ENCODE results near the gene PALM. TPM values are rescaled to one million over a fixed set of nuclear protein-coding genes. Genes with fewer than 3 reads are reported as not detected.

The PALM gene
- total RNA-seq, 2 experiments from 2014 or later: 1.2 TPM; not detected in 1

DNA sequence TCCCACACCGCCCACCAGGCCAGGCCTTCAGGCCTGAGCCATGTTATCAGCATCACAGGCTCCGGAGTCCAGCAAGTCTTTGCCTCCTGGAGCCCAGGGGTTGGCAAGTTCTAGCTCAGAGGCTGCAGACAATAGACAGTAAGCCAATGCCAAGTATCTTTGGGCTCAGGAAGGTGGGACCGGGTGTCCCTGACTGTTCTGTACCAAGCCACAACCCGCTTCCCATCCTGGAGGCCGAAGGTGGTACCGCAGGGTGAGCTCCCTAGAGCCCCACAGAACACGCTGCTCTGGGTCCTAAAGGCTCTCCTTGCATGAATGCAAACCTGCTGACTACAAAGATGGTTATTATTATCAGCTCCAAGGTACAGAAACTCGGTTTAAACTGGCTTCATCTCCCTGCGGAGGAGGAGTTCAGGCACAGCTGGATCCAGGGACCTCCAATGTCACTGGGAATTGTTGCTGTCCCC is 38.1 kb upstream of the PALM start:
- POLR2A ChIA-PET: interaction anchor here (0.7 kb wide), 1 partner anchor 9 kb away, joined by 3 read pairs; no protein-coding TSS in a partner anchor
- no peak overlapping the region for H3K27ac ChIP-seq (ENCODE audit: low read depth, low read length, poor library complexity, severe bottlenecking)
- no peak overlapping the region for H3K4me2 ChIP-seq (ENCODE audit: low read length)
- no peaks in the 10 kb centered on the region for H3K79me2 ChIP-seq (ENCODE audit: insufficient read depth, low read depth, low read length)
- CTCF ChIA-PET (ENCODE audit: unreplicated experiment): no interaction called here
- no peaks in the 10 kb centered on the region for H3K4me1 ChIP-seq (ENCODE audit: insufficient read depth, low read length, poor library complexity, severe bottlenecking)
- no peaks in the 10 kb centered on the region for H3K9me2 ChIP-seq (ENCODE audit: insufficient read depth, low read length)
- BruUV-seq (replicated peaks): no TSS peak
- H3K36me3 ChIP-seq (ENCODE audit: insufficient read depth, low read length): no peaks in the 10 kb centered on the region
- intact Hi-C loops (cut with micrococcal nuclease; ENCODE audit: unreplicated experiment): no loop called here
- no peaks in the 10 kb centered on the region for H4K20me1 ChIP-seq (ENCODE audit: insufficient read depth, low read length)
- no peak overlapping the region for H3K4me3 ChIP-seq (ENCODE audit: low read depth, low read length, poor library complexity, severe bottlenecking)
- H2AFZ ChIP-seq (ENCODE audit: low read length): no peak overlapping the region
- no peaks in the 10 kb centered on the region for H3K9me3 ChIP-seq (ENCODE audit: low read length)
- no peak for TF ChIP-seq EZH2phosphoT487 (IDR thresholded peaks at IDR 0.05; ENCODE audit: borderline replicate concordance, low read depth, low read length)
- DNase-seq (ENCODE audit: low spot score): no peak

- no TSS peak for BruUV-seq (replicated peaks)
- Histone ChIP-seq H3K9me2 (ENCODE audit: insufficient read depth, low read length) (no peaks in the 10 kb centered on the region), H3K27ac (ENCODE audit: low read depth, low read length, poor library complexity, severe bottlenecking) (no peak overlapping the region), H2AFZ (ENCODE audit: low read length) (no peak overlapping the region), H3K4me2 (ENCODE audit: low read length) (no peak overlapping the region), H4K20me1 (ENCODE audit: insufficient read depth, low read length) (no peaks in the 10 kb centered on the region; the same call in 1 of the 2 replicates), H3K4me3 (ENCODE audit: low read depth, low read length, poor library complexity, severe bottlenecking) (no peak overlapping the region), H3K36me3 (ENCODE audit: insufficient read depth, low read length) (no peaks in the 10 kb centered on the region), H3K9me3 (ENCODE audit: low read length) (no peaks in the 10 kb centered on the region), H3K79me2 (ENCODE audit: insufficient read depth, low read depth, low read length) (no peaks in the 10 kb centered on the region), H3K4me1 (ENCODE audit: insufficient read depth, low read length, poor library complexity, severe bottlenecking) (peaks cover 5% of the 10 kb centered on the region)
- TF ChIP-seq EZH2phosphoT487 (IDR thresholded peaks at IDR 0.05; ENCODE audit: borderline replicate concordance, low read depth, low read length) (no peak), CTCF (conservative IDR thresholded peaks at IDR 0.05; ENCODE audit: low read length) (no peak)
- intact Hi-C loops (cut with micrococcal nuclease; ENCODE audit: unreplicated experiment): no loop called here
- ChIA-PET CTCF (ENCODE audit: unreplicated experiment) (no interaction called here), POLR2A (no interaction called here)
- DNase-seq (ENCODE audit: low spot score): no peak
These were observed 34.2 kb upstream of the PALM start for GRCh38 chr19:674282-675151.

DNA sequence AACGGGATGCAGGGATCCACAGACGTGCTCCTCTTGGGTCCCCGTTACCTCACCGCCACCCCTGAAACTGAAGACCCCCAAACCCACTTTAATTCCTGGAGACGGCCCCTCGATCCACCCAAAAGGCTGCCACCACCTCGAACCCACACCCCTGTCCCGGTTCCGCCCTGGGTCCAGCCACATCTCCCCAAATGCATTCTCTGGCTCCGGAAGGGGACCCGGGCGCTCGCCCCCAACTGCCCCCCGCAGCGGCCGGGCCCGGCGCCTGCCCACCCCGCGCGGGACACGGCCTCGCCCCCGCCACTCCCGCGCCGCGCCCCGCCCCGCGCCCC is 32.8 kb upstream of the PALM start:
- no peaks in the 10 kb centered on the region for H3K9me2 ChIP-seq (ENCODE audit: insufficient read depth, low read length)
- H3K4me2 ChIP-seq (ENCODE audit: low read length): no peak overlapping the region
- no peaks in the 10 kb centered on the region for H3K36me3 ChIP-seq (ENCODE audit: insufficient read depth, low read length)
- no peaks in the 10 kb centered on the region for H3K79me2 ChIP-seq (ENCODE audit: insufficient read depth, low read depth, low read length)
- ChIA-PET POLR2A (no interaction called here), CTCF (ENCODE audit: unreplicated experiment) (no interaction called here)
- TF ChIP-seq CTCF (conservative IDR thresholded peaks at IDR 0.05; ENCODE audit: low read length): no peak
- no peak for TF ChIP-seq EZH2phosphoT487 (IDR thresholded peaks at IDR 0.05; ENCODE audit: borderline replicate concordance, low read depth, low read length)
- H3K4me3 ChIP-seq (ENCODE audit: low read depth, low read length, poor library complexity, severe bottlenecking): no peak overlapping the region
- H4K20me1 ChIP-seq (ENCODE audit: insufficient read depth, low read length): no peaks in the 10 kb centered on the region; the same call in 1 of the 2 replicates
- no peak overlapping the region for H3K27ac ChIP-seq (ENCODE audit: low read depth, low read length, poor library complexity, severe bottlenecking)
- BruUV-seq (replicated peaks): no TSS peak
- H3K9me3 ChIP-seq (ENCODE audit: low read length): no peaks in the 10 kb centered on the region
- H2AFZ ChIP-seq (ENCODE audit: low read length): no peak overlapping the region
- no peak for DNase-seq (ENCODE audit: low spot score)
- H3K4me1 ChIP-seq (ENCODE audit: insufficient read depth, low read length, poor library complexity, severe bottlenecking): peaks cover 6% of the 10 kb centered on the region
- intact Hi-C loops (cut with micrococcal nuclease; ENCODE audit: unreplicated experiment): no loop called here
